ENCODE results near the gene GUK1. TPM values are rescaled to one million over a fixed set of nuclear protein-coding genes. Genes with fewer than 3 reads are reported as not detected.
"Not testable (repeated sequence)": the region's sequence is repeated elsewhere in the genome, so short reads cannot be mapped to it uniquely, and the experiment has no call there.

Gene GUK1
- total and polyA plus RNA-seq, 11 donors: 142 to 358 (median 176) TPM

DNA sequence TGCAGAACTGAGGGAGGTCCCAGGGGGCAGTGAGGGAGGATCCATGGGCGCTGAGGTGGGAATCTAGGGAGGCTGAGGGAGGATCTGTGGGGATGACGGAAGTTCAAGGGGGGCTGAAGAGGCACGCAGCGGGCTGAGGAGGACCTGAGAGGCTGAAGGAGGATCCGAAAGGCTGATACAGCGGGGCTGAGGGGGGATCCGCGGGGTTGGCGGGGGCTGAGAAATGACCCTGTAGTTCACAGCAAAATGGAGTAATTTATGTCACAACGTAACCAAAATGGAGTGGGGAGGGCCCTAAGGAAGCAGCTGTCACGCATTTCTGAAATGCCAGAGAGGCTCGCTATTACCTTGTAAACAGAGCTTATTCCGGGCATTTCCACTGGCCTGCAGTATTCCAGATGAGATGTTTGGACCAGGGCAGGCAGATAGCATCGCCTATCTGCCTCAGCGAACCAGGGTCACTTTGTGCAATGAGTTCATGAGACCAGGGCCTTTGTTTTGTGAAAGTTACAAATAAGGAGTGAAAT, 30.1 kb upstream of the GUK1 start:
- Histone ChIP-seq H3K9me3 (no peaks in the 10 kb centered on the region), H3K4me3 (peak overlapping the region; percentile 65 to 99 (median 92)), H3K36me3 (peaks cover 0 to 26% (median 21%) of the 10 kb centered on the region in 9 donors), H3K27me3 (no peaks in the 10 kb centered on the region), H3K4me1 (peaks cover 5 to 24% (median 16%) of the 10 kb centered on the region in 12 donors), H3K27ac (peak overlapping the region in 8 of 12 donors; percentile 80 to 95 (median 88))
- intact Hi-C loops (cut with DNase I): loop anchor here in 5 of 10 donors (1.0 to 5.0 kb wide), 4 partner anchors 27 to 57 kb away; partner anchors contain the start of genes ARF1 (in 3 of the 5), GUK1 (in 1 of the 5) and IBA57 (in 1 of the 5)
- 40 to 53% (median 42%) methylated on average over 15 of the region's 15 CpGs for WGBS, 4 donors
- no peak for ATAC-seq
- no peak for DNase-seq
- no peak for TF ChIP-seq POLR2A (IDR thresholded peaks at IDR 0.05)
- TF ChIP-seq, protein P1, sequence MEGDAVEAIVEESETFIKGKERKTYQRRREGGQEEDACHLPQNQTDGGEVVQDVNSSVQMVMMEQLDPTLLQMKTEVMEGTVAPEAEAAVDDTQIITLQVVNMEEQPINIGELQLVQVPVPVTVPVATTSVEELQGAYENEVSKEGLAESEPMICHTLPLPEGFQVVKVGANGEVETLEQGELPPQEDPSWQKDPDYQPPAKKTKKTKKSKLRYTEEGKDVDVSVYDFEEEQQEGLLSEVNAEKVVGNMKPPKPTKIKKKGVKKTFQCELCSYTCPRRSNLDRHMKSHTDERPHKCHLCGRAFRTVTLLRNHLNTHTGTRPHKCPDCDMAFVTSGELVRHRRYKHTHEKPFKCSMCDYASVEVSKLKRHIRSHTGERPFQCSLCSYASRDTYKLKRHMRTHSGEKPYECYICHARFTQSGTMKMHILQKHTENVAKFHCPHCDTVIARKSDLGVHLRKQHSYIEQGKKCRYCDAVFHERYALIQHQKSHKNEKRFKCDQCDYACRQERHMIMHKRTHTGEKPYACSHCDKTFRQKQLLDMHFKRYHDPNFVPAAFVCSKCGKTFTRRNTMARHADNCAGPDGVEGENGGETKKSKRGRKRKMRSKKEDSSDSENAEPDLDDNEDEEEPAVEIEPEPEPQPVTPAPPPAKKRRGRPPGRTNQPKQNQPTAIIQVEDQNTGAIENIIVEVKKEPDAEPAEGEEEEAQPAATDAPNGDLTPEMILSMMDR (IDR thresholded peaks at IDR 0.05): no peak

DNA sequence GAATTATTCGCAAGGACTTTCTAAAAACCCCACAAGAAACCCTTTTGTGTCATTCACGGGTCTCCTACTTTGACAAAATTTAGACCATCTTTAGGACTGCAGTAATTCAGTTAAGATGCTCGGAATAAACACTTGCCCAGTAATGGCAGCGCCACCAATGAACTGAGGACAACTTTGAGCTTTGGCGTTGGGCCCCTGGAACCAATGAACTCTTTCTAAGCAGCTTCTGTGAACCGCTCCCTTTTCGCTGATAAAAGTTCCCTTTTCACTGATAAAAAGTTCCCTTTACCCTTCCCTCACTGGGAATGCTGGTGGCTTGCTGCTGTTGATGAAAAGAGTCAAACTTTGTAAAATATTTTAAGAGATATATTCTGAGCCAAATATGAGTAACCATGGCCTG, 29.5 kb upstream of the GUK1 start:
- WGBS, 4 donors: 79 to 90% (median 86%) methylated on average over 7 of the region's 7 CpGs
- no peaks in the 10 kb centered on the region for H3K9me3 ChIP-seq
- peak overlapping the region in 1 of 12 donors; percentile 95 for H3K27ac ChIP-seq
- H3K4me1 ChIP-seq: peaks cover 5 to 24% (median 16%) of the 10 kb centered on the region in 12 donors
- peaks cover 0 to 25% (median 21%) of the 10 kb centered on the region in 9 donors for H3K36me3 ChIP-seq
- DNase-seq: no peak
- TF ChIP-seq, protein P1 (IDR thresholded peaks at IDR 0.05): no peak
- no peak for TF ChIP-seq POLR2A (IDR thresholded peaks at IDR 0.05)
- intact Hi-C loops (cut with DNase I): no loop called here
- H3K27me3 ChIP-seq: no peaks in the 10 kb centered on the region
- peak overlapping the region in 2 of 12 donors; percentile 65 to 82 for H3K4me3 ChIP-seq
- no peak for ATAC-seq

DNA sequence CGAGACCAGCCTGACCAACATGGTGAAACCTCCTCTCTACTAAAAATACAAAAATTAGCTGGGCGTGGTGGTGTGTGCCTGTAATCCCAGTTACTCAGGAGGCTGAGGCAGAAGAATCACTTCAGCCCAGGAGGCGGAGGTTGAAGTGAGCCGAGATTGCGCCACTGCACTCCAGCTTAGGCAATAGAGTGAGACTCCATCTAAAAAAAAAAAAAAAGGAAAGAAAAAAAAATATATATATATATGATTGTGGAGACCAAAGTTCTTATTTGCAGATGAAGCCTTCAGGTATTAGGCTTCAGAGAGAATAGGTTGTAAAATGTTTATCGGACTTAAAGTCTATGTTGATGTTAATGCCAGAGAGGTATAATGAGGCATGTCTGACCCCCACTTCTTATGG, 28.8 kb upstream of the GUK1 start:
- H3K27ac ChIP-seq; H3K9me3 ChIP-seq; ATAC-seq; H3K27me3 ChIP-seq; DNase-seq; intact Hi-C loops (cut with DNase I); H3K4me3 ChIP-seq: not testable (repeated sequence)
- H3K36me3 ChIP-seq: peaks cover 0 to 18% (median 14%) of the 10 kb centered on the region in 9 donors
- WGBS, 4 donors: 98 to 99% (median 99%) methylated on average over 6 of the region's 6 CpGs
- peaks cover 5 to 24% (median 16%) of the 10 kb centered on the region in 12 donors for H3K4me1 ChIP-seq

DNA sequence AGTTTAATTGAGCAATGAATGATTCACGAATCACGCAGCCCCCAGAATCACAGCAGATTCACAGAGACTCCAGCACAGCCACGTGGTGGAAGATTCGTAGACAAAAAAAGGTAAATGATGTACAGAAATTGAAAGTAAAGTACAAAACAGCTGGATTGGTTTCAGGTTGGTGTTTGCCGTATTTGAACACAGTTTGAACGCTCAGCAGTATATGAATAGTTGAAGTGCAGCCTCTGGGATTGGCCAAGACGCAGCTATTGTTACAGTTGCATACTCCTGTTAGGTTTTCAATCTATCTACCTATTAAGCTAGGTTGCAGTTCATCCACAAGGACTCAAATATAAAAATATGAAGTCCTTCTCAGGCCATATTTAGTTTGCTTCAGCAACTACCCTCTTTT, 27.9 kb upstream of the GUK1 start:
- intact Hi-C loops (cut with DNase I): no loop called here
- no peaks in the 10 kb centered on the region for H3K9me3 ChIP-seq
- DNase-seq: no peak
- no peak for ATAC-seq
- WGBS, 4 donors: 91 to 95% (median 92%) methylated on average over 7 of the region's 7 CpGs
- peaks cover 5 to 24% (median 16%) of the 10 kb centered on the region in 12 donors for H3K4me1 ChIP-seq
- H3K27me3 ChIP-seq: no peaks in the 10 kb centered on the region
- no peak overlapping the region for H3K27ac ChIP-seq
- peaks cover 0 to 10% (median 6%) of the 10 kb centered on the region in 9 donors for H3K36me3 ChIP-seq
- H3K4me3 ChIP-seq: no peak overlapping the region
- TF ChIP-seq, protein P1 (IDR thresholded peaks at IDR 0.05): no peak
- TF ChIP-seq POLR2A (IDR thresholded peaks at IDR 0.05): no peak
